DND-41 (cell line): Measurements from ENCODE around the gene SLC48A1.

Experiments used
- ATAC-seq: fragments of 200-7000 bp; cut with Tn5 transposase; 3 replicates; pipeline ENCODE4 v1.9.1; 2021; ENCODE audit warnings: low read depth; ENCODE audit not compliant: insufficient read depth
- DNase-seq: peaks from one replicate; pipeline ENCODE4 v3.0.0-alpha.2; 2020
- H2AFZ ChIP-seq: 2 replicates; pipeline ENCODE4 v1.6.0; 2012; ENCODE audit warnings: low read depth, low read length
- H3K27ac ChIP-seq: 2 replicates; pipeline ENCODE4 v1.5.1; 2012; ENCODE audit warnings: low read length, inconsistent platforms
- H3K27me3 ChIP-seq: fragments of 200-600 bp; sonication (generic); 2 replicates; pipeline ENCODE4 v1.6.0; 2012; ENCODE audit warnings: low read length, mild to moderate bottlenecking, inconsistent platforms; ENCODE audit not compliant: insufficient read depth, poor library complexity
- H3K36me3 ChIP-seq: 2 replicates; pipeline ENCODE4 v1.5.1; 2012; ENCODE audit warnings: low read length, inconsistent platforms; ENCODE audit not compliant: insufficient read depth
- H3K4me1 ChIP-seq: 2 replicates; pipeline ENCODE4 v1.5.1; 2012; ENCODE audit warnings: mild to moderate bottlenecking, low read length; ENCODE audit not compliant: insufficient read depth
- H3K4me2 ChIP-seq: 2 replicates; pipeline ENCODE4 v1.6.0; 2012; ENCODE audit warnings: mild to moderate bottlenecking, moderate library complexity, low read length, inconsistent platforms; ENCODE audit not compliant: insufficient read depth
- H3K4me3 ChIP-seq, 2 experiments: fragments of 200-600 bp in 1 of 2; shearing (Covaris generic) in 1 of 2; 2 replicates each; pipeline ENCODE4 v1.5.1; 2012 to 2016; ENCODE audit warnings: inconsistent platforms in 2 of 2, low read length in 2 of 2, mild to moderate bottlenecking in 2 of 2, low read depth in 1 of 2, moderate library complexity in 1 of 2
- H3K79me2 ChIP-seq: 2 replicates; pipeline ENCODE4 v1.6.0; 2012; ENCODE audit warnings: low read length, inconsistent platforms; ENCODE audit not compliant: insufficient read depth
- H3K9ac ChIP-seq: 2 replicates; pipeline ENCODE4 v1.6.0; 2012; ENCODE audit warnings: low read depth, mild to moderate bottlenecking, inconsistent platforms, low read length, moderate library complexity
- H3K9me3 ChIP-seq: 2 replicates; pipeline ENCODE4 v1.5.1; 2012; ENCODE audit warnings: low read length, moderate library complexity, mild to moderate bottlenecking, inconsistent platforms; ENCODE audit not compliant: insufficient read depth, severe bottlenecking
- H4K20me1 ChIP-seq: 2 replicates; pipeline ENCODE4 v1.6.0; 2012; ENCODE audit warnings: low read length; ENCODE audit not compliant: insufficient read depth
- EZH2 ChIP-seq: IDR thresholded peaks from 3 replicates; pipeline ENCODE4 v1.6.1; 2012; ENCODE audit warnings: borderline replicate concordance, low read depth, mild to moderate bottlenecking, moderate library complexity, low read length, inconsistent platforms; ENCODE audit not compliant: severe bottlenecking
- TF ChIP-seq, protein P1 (sequence below): IDR thresholded peaks from 2 replicates; pipeline ENCODE4 v1.5.1; 2012; ENCODE audit warnings: borderline replicate concordance, low read length, moderate library complexity, mild to moderate bottlenecking; ENCODE audit not compliant: poor library complexity, severe bottlenecking; ENCODE audit errors: extremely low read depth

SLC48A1 gene

GRCh38 chr12:47733142-47733541 lies 39.9 kb upstream of the SLC48A1 start:
- no peaks in the 10 kb centered on the region for H3K27me3 ChIP-seq
- H3K27ac ChIP-seq, result no peak overlapping the region
- H3K4me2 ChIP-seq, result no peak overlapping the region
- no peaks in the 10 kb centered on the region for H3K4me1 ChIP-seq
- 0 out of 2 replicates have a peak, but pooled peaks cover 3% of the 10 kb centered on the region for H4K20me1 ChIP-seq
- H2AFZ ChIP-seq, result no peak overlapping the region
- no peaks in the 10 kb centered on the region for H3K36me3 ChIP-seq
- H3K9ac ChIP-seq, result no peak overlapping the region
- no peak for DNase-seq
- H3K9me3 ChIP-seq, result no peaks in the 10 kb centered on the region
- H3K4me3 ChIP-seq, result no peak overlapping the region
- ATAC-seq, result 0 out of 3 replicates have a peak, but pooled peaks have one; percentile 16
- H3K79me2 ChIP-seq, result no peaks in the 10 kb centered on the region
- TF ChIP-seq EZH2, result no peak
- TF ChIP-seq, protein P1, sequence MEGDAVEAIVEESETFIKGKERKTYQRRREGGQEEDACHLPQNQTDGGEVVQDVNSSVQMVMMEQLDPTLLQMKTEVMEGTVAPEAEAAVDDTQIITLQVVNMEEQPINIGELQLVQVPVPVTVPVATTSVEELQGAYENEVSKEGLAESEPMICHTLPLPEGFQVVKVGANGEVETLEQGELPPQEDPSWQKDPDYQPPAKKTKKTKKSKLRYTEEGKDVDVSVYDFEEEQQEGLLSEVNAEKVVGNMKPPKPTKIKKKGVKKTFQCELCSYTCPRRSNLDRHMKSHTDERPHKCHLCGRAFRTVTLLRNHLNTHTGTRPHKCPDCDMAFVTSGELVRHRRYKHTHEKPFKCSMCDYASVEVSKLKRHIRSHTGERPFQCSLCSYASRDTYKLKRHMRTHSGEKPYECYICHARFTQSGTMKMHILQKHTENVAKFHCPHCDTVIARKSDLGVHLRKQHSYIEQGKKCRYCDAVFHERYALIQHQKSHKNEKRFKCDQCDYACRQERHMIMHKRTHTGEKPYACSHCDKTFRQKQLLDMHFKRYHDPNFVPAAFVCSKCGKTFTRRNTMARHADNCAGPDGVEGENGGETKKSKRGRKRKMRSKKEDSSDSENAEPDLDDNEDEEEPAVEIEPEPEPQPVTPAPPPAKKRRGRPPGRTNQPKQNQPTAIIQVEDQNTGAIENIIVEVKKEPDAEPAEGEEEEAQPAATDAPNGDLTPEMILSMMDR, result no peak

DNA sequence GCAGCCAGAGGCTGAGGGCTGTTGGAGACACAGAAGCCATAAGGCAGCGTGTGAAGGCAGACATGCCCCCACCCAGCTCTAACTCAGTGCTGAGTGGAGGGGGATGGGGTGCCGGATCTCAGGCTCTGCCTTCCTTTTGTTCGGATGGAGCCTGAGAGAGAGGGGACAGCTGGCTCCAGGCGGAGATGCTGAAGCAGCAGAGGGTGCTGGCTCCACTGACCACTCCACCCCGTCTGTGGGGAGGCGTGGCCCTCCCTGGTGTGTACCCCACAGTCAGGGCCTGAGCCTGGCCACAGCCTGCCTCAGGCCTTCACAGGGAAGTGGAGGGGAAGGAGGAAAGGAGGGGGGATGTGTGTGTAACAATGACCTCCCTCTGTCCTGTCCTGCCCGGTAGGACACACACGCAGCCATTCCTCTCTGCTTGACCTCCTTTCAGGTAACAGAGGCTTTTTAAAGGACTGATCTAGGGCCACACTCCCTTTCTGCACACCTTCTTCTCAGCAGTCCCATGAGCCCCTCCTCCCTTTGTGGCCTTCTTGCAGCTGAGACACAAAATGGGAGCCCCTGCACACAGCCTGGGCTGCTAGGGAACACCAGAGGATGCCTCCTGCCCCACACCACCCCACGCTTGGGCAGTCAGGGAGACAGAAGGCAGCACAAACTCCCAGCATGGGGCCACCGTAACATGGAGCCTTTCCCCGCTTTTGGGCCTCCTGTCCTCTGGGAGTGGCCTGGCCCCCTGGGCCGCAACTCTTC lies 38.1 kb upstream of the SLC48A1 start:
- no peak for DNase-seq
- ATAC-seq, result no peak
- no peak overlapping the region for H3K4me3 ChIP-seq
- H3K4me1 ChIP-seq, result no peaks in the 10 kb centered on the region
- no peak overlapping the region for H3K27ac ChIP-seq
- H3K27me3 ChIP-seq, result no peaks in the 10 kb centered on the region
- H3K36me3 ChIP-seq, result no peaks in the 10 kb centered on the region
- H2AFZ ChIP-seq, result no peak overlapping the region
- H3K9ac ChIP-seq, result no peak overlapping the region
- no peak overlapping the region for H3K4me2 ChIP-seq
- peaks cover 15% of the 10 kb centered on the region; the same call in 1 of the 2 replicates for H4K20me1 ChIP-seq
- no peaks in the 10 kb centered on the region for H3K79me2 ChIP-seq
- TF ChIP-seq EZH2, result no peak
- TF ChIP-seq, protein P1, result no peak
- no peaks in the 10 kb centered on the region for H3K9me3 ChIP-seq

DNA sequence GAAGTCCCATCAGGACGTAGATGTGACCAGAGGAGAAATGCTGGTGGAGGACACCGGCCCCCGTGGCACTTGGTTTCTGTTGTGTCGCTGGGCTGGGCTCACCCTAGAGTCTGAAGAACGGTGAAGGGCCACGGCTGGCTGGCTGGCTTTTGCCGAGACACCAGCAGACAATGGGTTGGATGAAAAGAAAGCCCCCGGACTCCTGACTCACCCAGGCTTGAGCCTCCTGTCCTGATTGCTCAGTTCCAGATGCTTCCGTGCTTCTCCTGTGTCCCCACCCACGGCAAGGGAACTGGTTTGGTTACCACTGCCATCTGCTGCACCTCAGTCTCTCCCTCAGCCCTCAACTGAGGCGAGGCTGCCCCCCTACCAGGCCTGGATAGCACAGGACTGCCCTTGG lies 37.4 kb upstream of the SLC48A1 start:
- no peak overlapping the region for H3K9ac ChIP-seq
- H2AFZ ChIP-seq, result no peak overlapping the region
- no peak overlapping the region for H3K4me2 ChIP-seq
- H3K4me1 ChIP-seq, result no peaks in the 10 kb centered on the region
- H3K9me3 ChIP-seq, result no peaks in the 10 kb centered on the region
- no peaks in the 10 kb centered on the region for H3K79me2 ChIP-seq
- no peak for DNase-seq
- H3K4me3 ChIP-seq, result no peak overlapping the region
- H3K27ac ChIP-seq, result no peak overlapping the region
- H3K36me3 ChIP-seq, result no peaks in the 10 kb centered on the region
- no peak for ATAC-seq
- peaks cover 18% of the 10 kb centered on the region; the same call in 1 of the 2 replicates for H4K20me1 ChIP-seq
- no peaks in the 10 kb centered on the region for H3K27me3 ChIP-seq
- TF ChIP-seq, protein P1, result no peak
- TF ChIP-seq EZH2, result no peak
